ENCODE data around the gene TESK2.

TESK2 gene

GRCh38 chr1:45508295-45509151, 17.6 kb upstream of the TESK2 start:
- no peak for TF ChIP-seq CTCF (IDR thresholded peaks at IDR 0.05)

GRCh38 chr1:45507893-45508292, 16.9 kb upstream of the TESK2 start:
- no peak for TF ChIP-seq CTCF (IDR thresholded peaks at IDR 0.05)

GRCh38 chr1:45507195-45507594, 16.2 kb upstream of the TESK2 start:
- TF ChIP-seq CTCF (IDR thresholded peaks at IDR 0.05), result no peak

GRCh38 chr1:45503462-45504360, 12.7 kb upstream of the TESK2 start:
- TF ChIP-seq CTCF (IDR thresholded peaks at IDR 0.05), result no peak

- TF ChIP-seq CTCF (IDR thresholded peaks at IDR 0.05), result no peak
Measured at GRCh38 chr1:45501505-45501859, 10.5 kb upstream of the TESK2 start.

GRCh38 chr1:45499415-45499769, 8.4 kb upstream of the TESK2 start:
- TF ChIP-seq CTCF (IDR thresholded peaks at IDR 0.05), result no peak

GRCh38 chr1:45498279-45498678, 7.3 kb upstream of the TESK2 start:
- TF ChIP-seq CTCF (IDR thresholded peaks at IDR 0.05), result no peak
